Measurements from ENCODE around the gene DDIAS. TPM values are rescaled to one million over a fixed set of nuclear protein-coding genes. Genes with fewer than 3 reads are reported as not detected.

The DDIAS gene
- total RNA-seq, 4 donors from 2014 or later, result 0.22 to 3.1 (median 1.3) TPM

DNA sequence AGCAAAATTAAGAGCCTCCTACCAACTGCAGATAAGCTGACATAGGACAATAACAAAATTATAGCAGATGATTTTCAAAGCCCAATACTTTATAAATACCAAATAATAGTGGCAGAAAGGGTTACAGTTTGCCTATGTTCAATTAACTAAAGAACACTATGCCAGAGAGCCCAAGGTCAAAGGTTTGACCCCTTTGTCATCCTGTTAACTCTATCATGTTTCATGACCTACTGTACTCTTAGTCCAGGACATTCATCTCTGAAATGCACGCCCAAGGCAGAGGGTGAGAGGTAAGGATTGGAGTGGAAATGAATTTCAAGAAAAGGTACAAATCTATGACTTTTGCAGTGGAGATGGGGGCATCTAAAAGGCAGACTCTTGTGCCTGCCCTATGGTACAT lies 70.6 kb downstream of the DDIAS start:
- TF ChIP-seq POLR2A (IDR thresholded peaks at IDR 0.05) (no peak), EP300 (IDR thresholded peaks at IDR 0.05) (no peak)
- TF ChIP-seq, protein P1, sequence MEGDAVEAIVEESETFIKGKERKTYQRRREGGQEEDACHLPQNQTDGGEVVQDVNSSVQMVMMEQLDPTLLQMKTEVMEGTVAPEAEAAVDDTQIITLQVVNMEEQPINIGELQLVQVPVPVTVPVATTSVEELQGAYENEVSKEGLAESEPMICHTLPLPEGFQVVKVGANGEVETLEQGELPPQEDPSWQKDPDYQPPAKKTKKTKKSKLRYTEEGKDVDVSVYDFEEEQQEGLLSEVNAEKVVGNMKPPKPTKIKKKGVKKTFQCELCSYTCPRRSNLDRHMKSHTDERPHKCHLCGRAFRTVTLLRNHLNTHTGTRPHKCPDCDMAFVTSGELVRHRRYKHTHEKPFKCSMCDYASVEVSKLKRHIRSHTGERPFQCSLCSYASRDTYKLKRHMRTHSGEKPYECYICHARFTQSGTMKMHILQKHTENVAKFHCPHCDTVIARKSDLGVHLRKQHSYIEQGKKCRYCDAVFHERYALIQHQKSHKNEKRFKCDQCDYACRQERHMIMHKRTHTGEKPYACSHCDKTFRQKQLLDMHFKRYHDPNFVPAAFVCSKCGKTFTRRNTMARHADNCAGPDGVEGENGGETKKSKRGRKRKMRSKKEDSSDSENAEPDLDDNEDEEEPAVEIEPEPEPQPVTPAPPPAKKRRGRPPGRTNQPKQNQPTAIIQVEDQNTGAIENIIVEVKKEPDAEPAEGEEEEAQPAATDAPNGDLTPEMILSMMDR (IDR thresholded peaks at IDR 0.05), result no peak
- Histone ChIP-seq H3K9me3 (no peaks in the 10 kb centered on the region), H3K4me3 (no peak overlapping the region), H3K4me1 (no peaks in the 10 kb centered on the region), H3K27me3 (no peaks in the 10 kb centered on the region), H3K27ac (no peak overlapping the region), H3K36me3 (no peaks in the 10 kb centered on the region)
- WGBS, 2 donors, result 71 to 76% methylated on average over 1 of the region's 1 CpG
- no peak for DNase-seq (ENCODE audit: low spot score in 2 of 2)

DNA sequence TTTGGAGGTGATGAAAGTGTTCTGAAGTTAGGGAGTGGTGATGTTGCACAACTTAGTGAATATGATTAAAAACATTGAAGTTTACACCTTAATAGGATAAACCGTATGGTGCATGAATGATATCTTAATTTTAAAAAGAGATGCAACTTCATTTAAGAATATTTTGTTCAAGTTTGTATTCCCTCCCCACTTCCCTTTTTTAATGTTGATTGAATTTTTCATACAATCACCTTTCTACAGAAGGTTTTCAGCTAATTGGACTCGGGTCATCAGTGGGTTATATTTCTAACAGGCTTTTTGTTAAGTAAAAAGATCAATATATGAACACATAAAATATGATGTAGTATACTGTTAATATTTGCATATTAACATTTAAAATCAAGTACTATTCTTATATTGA lies 72.6 kb downstream of the DDIAS start:
- no peak for TF ChIP-seq POLR2A (IDR thresholded peaks at IDR 0.05)
- TF ChIP-seq, protein P1 (IDR thresholded peaks at IDR 0.05), result no peak
- TF ChIP-seq EP300 (IDR thresholded peaks at IDR 0.05), result no peak
- 88 to 91% methylated on average over 2 of the region's 2 CpGs for WGBS, 2 donors
- no peaks in the 10 kb centered on the region for H3K9me3 ChIP-seq
- no peaks in the 10 kb centered on the region for H3K36me3 ChIP-seq
- H3K27ac ChIP-seq, result no peak overlapping the region
- DNase-seq (ENCODE audit: low spot score in 2 of 2), result no peak
- H3K4me3 ChIP-seq, result no peak overlapping the region
- H3K4me1 ChIP-seq, result peaks cover 0 to 6% (median 0%) of the 10 kb centered on the region in 4 donors
- H3K27me3 ChIP-seq, result no peaks in the 10 kb centered on the region

DNA sequence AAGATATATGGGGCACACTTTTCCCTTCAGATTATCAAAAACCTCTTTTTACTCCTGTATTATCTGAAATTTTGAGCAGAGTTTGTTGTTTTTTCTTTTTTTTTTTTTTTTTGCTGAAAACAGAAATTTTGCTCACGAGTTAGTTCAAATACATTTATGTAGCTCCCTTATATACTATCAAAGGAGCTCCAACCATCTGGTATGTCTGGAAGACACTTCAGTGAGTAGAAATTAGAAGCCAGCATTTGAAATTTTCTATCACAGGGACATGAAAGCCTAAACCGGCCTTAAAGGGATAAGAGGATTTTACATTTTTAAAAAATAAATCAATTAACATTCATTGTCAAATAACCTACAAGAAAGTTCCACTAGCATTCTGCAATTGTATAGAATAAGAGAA lies 73.3 kb downstream of the DDIAS start:
- TF ChIP-seq EP300 (IDR thresholded peaks at IDR 0.05) (no peak), POLR2A (IDR thresholded peaks at IDR 0.05) (no peak)
- TF ChIP-seq, protein P1 (IDR thresholded peaks at IDR 0.05), result no peak
- Histone ChIP-seq H3K27ac (no peak overlapping the region), H3K4me1 (peaks cover 0 to 9% (median 0%) of the 10 kb centered on the region in 4 donors), H3K9me3 (no peaks in the 10 kb centered on the region), H3K27me3 (no peaks in the 10 kb centered on the region), H3K36me3 (no peaks in the 10 kb centered on the region), H3K4me3 (no peak overlapping the region)
- DNase-seq (ENCODE audit: low spot score in 2 of 2), result no peak
- WGBS, 2 donors, result 76 to 80% methylated on average over 2 of the region's 2 CpGs

DNA sequence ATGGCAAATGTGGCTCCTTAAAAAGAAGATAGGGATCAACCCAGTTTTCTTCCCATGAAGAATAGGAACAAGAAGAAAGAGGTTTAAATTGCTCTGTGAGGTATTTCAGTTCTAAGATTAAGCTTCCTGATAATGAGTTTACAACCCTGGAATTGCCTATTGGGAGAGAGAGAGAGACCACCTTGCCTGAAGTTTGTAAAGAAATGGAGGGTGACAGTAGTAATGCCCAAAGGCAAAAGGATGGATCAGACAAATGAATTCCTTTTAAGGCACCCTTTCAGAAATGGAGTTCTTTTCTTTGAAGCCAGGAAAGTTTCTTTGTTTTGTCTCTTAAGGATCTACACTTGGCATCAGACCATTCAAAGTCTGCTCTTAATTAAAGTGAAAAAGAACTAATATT lies 74.3 kb downstream of the DDIAS start:
- H3K36me3 ChIP-seq, result peaks cover 0 to 2% (median 1%) of the 10 kb centered on the region in 3 donors
- H3K27me3 ChIP-seq, result no peaks in the 10 kb centered on the region
- DNase-seq (ENCODE audit: low spot score in 2 of 2), result no peak
- TF ChIP-seq, protein P1 (IDR thresholded peaks at IDR 0.05), result no peak
- no peak for TF ChIP-seq POLR2A (IDR thresholded peaks at IDR 0.05)
- TF ChIP-seq EP300 (IDR thresholded peaks at IDR 0.05), result no peak
- H3K27ac ChIP-seq, result no peak overlapping the region
- peaks cover 0 to 14% (median 0%) of the 10 kb centered on the region in 4 donors for H3K4me1 ChIP-seq
- no peaks in the 10 kb centered on the region for H3K9me3 ChIP-seq
- H3K4me3 ChIP-seq, result no peak overlapping the region

DNA sequence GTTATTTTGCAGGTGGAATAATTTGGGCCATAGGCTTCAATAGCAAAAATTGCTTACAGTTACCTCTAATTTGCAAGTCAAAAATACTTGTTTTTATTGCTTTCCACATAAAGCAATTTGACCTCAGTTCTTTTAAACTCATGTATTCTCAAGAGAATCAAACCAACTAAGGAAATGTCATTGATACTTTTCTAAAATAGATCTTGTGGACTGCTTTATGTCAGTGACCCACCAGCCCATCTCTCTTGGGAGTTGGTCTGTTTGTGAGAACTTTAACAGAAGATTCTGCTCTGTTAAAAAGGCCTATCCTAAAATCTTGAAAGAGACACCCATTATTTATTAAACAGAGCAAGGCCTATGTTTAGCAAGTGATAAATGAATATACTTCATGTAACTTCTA lies 75.2 kb downstream of the DDIAS start:
- no peak overlapping the region for H3K4me3 ChIP-seq
- no peak for DNase-seq (ENCODE audit: low spot score in 2 of 2)
- peaks cover 0 to 12% (median 9%) of the 10 kb centered on the region in 3 donors for H3K36me3 ChIP-seq
- H3K4me1 ChIP-seq, result peaks cover 0 to 14% (median 0%) of the 10 kb centered on the region in 4 donors
- H3K9me3 ChIP-seq, result no peaks in the 10 kb centered on the region
- TF ChIP-seq POLR2A (IDR thresholded peaks at IDR 0.05) (no peak), EP300 (IDR thresholded peaks at IDR 0.05) (no peak)
- TF ChIP-seq, protein P1 (IDR thresholded peaks at IDR 0.05), result no peak
- no peak overlapping the region for H3K27ac ChIP-seq
- H3K27me3 ChIP-seq, result no peaks in the 10 kb centered on the region
